ENCODE results near the gene ZC3H15.

ZC3H15 gene

GRCh38 chr2:186542002-186542401, 55.9 kb downstream of the ZC3H15 start:
- DNase-seq (ENCODE audit: low read depth in 1 of 2, low spot score in 1 of 2) = no peak

GRCh38 chr2:186543561-186544131, 57.6 kb downstream of the ZC3H15 start:
- no peak for DNase-seq (ENCODE audit: low read depth in 1 of 2, low spot score in 1 of 2)

DNA sequence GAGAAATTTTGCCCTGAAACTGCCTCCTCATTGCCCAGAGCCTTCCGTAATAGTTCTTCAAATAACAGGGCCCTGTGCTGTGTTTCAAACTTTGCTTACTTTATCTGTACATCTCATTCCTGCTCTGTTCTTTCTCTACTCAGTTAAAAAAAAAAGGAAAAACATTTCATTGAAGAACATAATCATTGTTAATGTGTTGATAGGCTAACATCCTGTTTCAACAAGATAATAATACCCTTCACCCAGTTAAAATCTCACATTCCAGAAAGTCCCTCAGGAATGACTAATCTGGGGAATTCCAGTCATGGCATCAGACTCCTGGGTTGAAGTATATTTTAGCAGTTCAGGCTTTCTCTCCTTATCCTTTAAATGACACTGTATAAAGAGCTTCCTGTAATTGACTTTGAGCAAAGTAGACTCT, 58.2 kb downstream of the ZC3H15 start:
- DNase-seq (ENCODE audit: low read depth in 1 of 2, low spot score in 1 of 2) = no peak

DNA sequence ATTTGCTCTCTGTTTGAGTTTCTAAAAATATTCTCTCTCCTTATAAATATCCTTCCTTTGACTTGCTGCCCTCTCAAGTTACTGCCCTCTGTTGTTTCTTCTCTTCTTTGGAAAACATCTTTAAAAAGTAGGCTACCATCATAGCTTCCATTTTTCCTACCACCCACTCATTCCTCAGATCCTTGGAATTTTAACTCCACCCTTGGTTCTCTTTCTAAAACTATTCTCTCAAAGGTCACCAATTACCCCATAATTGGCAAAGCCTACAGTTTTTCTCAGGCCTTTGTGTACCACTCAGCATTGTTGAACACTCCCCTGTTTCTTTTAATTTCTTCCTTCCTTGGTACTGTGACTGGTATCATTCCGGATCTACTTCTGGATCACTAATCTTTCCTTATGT, 60.8 kb downstream of the ZC3H15 start:
- DNase-seq (ENCODE audit: low read depth in 1 of 2, low spot score in 1 of 2) = no peak

GRCh38 chr2:186551323-186552050, 65.4 kb downstream of the ZC3H15 start:
- DNase-seq (ENCODE audit: low read depth in 1 of 2, low spot score in 1 of 2) = no peak

GRCh38 chr2:186554429-186554828, 68.4 kb downstream of the ZC3H15 start:
- no peak for DNase-seq (ENCODE audit: low read depth in 1 of 2, low spot score in 1 of 2)

DNA sequence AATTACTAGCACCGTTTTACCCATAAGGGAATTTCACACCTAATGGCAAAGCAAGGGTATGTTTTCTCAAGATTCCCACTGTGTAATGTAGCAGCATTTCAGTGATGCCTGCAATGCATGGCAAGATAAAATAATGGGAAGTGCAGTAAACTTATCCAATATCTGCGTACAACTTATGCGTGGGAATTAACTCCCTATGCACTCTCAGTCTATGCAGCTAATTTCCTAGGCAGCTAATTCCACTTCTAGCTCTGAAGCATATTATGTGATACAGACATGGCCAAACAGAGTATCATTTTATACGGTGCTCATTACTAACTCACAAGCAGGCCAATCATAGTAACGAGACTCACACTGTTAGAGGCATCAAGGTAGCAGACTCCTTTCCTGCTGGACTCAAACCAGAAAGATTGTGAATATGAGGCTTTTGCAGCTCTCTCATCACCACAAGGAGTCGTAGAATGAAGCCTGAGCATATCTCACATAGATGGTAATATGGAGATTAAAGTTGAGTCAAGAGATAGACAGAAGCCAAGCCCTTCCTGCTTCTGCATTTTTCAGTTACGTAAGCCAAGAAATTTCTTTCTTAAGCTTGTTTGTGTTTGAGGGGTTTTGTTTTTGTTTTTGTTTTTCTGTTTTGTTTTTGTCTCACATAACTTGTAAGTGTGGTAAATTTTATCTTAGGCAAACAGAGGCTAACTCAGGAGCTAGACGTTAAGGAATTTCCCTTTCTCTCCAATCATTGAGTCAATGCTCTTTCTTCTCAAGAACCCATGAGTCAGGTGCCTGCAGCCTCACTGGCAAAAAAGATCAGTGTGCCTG, 69.0 kb downstream of the ZC3H15 start:
- no peak for DNase-seq (ENCODE audit: low read depth in 1 of 2, low spot score in 1 of 2)

GRCh38 chr2:186558512-186559276, 72.6 kb downstream of the ZC3H15 start:
- DNase-seq (ENCODE audit: low read depth in 1 of 2, low spot score in 1 of 2) = no peak

Data from stimulated activated CD4-positive, alpha-beta T cell treated with anti-CD3 and anti-CD28 coated beads, Interleukin-15, amount 100 ng/mL, for 1 hour (primary cell).